Measurements from ENCODE around the gene PHYH. TPM values are rescaled to one million over a fixed set of nuclear protein-coding genes. Genes with fewer than 3 reads are reported as not detected.
"Not testable (repeated sequence)": the region's sequence is repeated elsewhere in the genome, so short reads cannot be mapped to it uniquely, and the experiment has no call there.

PHYH gene
- total RNA-seq, 1 donor from 2014 or later = 5.7 TPM

- ATAC-seq = no peak
Observed at GRCh38 chr10:13319166-13319565, 19.3 kb upstream of the PHYH start.

DNA sequence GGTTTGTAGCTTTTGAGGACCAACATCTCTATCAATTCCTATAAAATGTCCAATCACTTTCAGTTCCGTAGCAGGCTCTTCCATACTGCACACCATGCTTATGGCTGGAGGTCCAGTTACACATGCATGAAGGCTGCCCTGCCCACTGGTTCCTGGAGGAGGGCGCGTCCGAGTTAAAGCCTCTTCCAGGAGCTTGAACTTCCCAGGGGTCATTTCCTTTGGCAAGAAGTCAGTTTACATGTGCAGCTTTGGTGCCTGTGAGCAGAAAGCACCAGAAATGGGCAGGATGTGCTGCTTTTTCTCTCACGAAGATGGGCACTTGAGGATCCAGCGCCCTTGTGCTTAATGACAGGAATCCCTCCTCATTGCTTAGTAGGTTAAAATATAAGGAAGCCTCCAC is 17.6 kb upstream of the PHYH start:
- ATAC-seq = peak; percentile 23

DNA sequence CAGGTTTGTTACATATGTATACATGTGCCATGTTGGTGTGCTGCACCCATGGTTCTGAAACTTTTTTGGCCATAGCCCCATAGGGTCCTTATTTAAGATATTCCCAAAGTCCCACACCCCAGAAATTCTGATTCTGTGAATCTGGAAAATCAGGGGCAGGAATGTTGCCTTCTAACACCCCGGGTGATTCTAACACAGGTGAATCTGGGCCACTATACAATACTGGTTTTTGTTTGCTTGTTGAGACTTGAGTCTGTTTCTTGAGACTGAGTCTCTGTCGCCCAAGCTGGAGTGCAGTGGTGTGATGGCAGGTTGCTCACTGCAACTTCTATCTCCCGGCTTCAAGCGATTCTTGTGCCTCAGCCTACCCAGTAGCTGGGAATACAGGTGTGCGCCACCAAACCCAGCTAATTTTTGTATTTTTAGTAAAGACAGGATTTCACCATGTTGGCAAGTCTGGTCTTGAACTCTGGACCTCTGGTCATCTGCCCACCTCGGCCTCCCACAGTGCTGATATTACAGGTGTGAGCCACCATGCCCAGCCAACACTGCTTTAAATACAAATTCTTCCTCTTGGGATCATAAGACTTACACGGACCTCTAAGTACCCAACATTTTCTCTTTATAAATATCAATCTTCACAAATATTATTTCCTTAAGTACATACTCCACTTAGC is 16.9 kb upstream of the PHYH start:
- ATAC-seq = peak; percentile 54

DNA sequence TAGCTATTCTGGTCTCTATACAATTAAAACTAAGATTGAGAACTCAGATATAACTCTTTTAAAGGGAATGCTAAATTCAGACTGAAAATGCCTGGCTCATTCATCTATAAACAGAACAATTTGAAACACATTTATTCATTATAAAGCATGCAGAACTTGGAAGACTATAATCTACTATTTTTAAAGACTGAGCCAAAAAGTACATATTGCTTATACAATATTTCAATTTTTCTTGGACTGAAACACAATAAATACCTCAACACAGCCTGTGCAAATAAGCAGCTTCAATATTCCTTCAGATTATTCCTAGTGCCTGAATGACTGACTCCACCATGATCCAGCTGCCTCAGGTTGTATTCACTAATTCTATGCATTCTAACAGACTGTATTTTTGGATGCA is 15.5 kb upstream of the PHYH start:
- ATAC-seq = no peak

GRCh38 chr10:13311177-13311575 is 11.3 kb upstream of the PHYH start:
- no peak for ATAC-seq

- ATAC-seq = no peak
Observed at GRCh38 chr10:13310518-13311176, 10.8 kb upstream of the PHYH start.

DNA sequence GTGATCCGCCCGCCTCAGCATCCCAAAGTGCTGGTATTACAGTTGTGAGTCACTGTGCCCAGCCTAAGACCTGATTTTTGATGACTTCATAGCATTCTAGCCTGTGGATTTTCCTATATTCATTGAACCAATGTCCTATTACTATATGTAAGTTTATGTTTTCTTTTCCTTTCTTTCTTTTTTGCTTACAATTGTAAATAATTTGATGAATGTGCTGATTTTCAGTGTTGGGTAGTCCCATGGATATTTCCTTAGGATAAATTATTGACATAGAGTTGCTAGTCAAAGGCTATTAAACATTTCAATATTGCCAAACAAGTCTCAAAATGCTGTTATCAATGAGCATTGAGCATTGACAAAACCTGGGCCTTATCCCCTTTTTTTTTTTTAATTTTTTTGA is 9.9 kb upstream of the PHYH start:
- ATAC-seq = no peak

DNA sequence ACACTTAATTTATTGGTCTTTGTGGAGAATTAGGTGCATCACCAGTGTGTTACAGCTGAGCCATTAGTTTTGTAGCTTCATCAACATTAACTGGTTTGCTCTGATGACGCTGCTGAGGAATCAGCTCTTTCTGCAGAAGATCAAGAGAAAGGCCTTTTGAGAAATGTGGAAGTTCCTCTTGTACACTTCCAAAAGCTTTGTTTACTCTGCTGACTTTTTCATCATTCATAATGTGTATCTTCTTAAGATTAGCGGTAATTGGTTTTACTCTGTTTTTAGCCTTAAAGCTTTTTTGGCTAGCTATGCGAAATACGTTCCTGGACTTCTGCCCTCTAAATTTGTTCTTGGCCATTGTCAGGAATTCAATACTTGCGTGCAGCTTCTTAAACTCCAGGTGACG is 8.2 kb upstream of the PHYH start:
- no peak for ATAC-seq

- no peak for ATAC-seq
Observed at GRCh38 chr10:13306103-13306502, 6.2 kb upstream of the PHYH start.

DNA sequence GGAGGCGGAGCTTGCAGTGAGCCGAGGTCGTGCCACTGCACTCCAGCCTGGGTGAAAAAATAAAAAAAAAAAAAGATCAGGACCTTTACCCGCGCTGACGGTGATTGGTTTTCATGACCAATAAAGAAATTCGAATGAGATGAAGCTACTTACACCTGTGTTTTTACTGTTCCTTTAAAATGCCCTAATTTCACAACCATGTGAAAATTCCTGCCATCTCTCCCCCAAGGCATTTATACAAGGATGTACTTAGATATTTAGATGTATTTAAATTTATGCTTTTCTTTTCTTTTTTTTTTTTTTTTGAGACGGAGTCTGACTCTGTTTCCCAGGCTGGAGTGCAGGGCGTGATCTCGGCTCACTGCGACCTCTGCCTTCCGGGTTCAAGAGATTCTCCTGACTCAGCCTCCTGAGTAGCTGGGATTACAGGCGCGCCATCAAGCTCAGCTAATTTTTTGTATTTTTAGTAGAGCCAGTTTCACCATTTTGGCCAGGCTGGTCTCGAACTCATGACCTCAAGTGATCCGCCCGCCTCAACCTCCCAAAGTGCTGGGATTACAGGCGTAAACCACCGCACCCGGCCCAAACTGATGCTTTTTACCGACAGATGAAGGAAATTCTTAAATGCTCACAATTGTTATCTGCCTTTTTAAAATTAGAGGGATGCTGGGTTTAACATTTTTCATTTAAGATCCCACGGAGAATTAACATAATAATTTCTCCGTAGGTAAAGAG is 3.1 kb upstream of the PHYH start:
- ATAC-seq = no peak

DNA sequence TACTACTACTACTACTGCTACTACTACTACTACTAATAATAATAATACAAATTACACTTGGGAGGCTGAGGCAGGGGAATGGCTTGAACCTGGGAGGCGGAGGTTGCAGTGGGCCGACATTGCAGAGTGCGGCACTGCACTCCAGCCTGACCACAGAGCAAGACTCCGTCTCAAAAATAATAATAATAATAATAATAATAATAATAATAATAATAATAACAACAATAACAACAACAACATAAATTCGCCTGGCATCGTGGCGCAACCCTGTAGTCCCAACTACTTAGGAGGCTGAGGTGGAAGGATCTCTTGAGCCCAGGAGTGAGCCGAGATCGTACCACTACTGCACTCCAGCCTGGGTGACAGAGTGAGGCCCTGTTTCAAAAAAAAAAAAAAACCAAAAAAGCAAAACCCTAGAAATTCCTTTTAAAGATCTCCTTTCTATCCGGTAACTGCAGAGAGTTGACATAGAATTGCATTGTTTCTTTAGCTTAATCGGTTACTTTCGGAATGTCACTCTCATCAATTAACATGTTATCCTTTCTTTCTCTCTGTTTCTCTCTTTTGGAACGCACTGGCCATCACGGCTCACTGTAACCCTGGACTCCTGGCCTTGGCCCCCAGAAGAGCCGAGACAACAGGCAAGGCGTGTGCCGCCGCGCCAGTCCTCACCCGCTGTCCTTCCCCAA is 972 bp downstream of the PHYH start:
- ATAC-seq = no peak

GRCh38 chr10:13296476-13296875 is 3.4 kb downstream of the PHYH start:
- no peak for ATAC-seq

DNA sequence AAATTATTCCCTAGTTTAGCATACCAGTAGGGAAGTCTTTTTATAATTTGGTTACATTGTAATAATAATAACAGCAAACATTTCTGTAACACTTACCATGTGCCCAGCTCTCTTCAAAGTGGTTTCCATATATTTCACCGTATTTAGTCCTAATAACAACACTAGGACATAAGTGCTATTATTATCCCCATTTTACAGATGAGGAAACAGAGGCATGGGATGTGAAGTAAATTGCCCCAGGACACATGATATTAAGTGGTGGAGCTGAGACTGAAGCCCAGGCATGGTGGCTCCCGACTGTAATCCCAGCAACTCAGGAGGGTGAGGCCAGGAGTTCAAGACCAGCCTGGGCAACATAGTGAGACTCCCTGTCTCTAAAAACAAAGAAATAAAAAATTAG is 5.1 kb downstream of the PHYH start:
- ATAC-seq = no peak

- no peak for ATAC-seq
Observed at GRCh38 chr10:13291821-13292773, 7.8 kb downstream of the PHYH start.

DNA sequence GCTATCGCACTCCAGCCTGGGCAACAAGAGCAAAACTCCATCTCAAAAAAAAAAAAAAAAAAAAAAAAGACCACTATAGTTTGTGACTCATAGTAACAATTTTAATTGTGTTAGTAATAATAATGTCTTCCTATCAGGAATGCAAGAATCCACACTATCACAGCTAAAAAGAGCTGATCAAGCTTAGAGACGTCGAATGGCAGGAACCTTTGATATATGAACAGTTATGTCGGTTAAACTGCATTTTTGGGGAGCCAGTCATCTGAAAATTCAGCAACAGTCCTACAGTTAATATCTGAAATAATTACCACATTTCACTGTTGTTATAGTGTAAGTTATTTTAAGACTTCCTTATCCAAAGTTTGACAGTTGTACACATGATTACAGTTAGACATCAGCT is 8.8 kb downstream of the PHYH start:
- no peak for ATAC-seq

- ATAC-seq = no peak
Observed at GRCh38 chr10:13284050-13284449, 15.8 kb downstream of the PHYH start.

GRCh38 chr10:13282348-13282747 is 17.5 kb downstream of the PHYH start:
- not testable (repeated sequence) for ATAC-seq

DNA sequence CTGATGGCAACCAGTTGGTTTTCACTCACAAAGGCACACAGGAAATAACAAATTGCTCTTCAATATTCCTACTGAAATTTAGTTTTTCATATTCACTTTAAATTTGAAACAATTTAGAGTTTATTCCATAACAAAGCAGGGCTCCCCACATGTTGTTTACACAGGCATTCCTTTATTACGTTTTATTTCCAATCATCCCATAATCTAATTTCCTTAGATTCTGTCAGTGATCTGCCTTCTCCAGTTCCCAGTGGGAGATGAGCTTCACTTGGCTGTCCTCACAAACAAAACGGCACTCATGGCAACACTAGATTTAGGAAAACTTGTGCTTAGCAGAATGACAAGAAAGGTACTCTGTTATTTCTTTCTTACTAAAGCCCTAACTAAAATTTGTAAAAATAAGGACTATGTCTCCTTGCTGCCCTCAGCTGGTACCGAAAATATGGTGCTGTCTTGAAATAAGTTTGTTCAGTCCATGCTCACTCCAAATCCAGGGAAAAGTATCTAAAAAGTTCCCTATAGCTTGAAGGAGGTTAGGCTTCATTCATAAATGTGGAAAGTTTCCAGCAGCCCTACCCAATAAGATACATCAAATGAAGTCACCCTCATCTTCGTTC is 23.0 kb downstream of the PHYH start:
- no peak for ATAC-seq

GRCh38 chr10:13276146-13276545 is 23.7 kb downstream of the PHYH start:
- not testable (repeated sequence) for ATAC-seq

GRCh38 chr10:13272164-13272571 is 27.7 kb downstream of the PHYH start:
- no peak for ATAC-seq

DNA sequence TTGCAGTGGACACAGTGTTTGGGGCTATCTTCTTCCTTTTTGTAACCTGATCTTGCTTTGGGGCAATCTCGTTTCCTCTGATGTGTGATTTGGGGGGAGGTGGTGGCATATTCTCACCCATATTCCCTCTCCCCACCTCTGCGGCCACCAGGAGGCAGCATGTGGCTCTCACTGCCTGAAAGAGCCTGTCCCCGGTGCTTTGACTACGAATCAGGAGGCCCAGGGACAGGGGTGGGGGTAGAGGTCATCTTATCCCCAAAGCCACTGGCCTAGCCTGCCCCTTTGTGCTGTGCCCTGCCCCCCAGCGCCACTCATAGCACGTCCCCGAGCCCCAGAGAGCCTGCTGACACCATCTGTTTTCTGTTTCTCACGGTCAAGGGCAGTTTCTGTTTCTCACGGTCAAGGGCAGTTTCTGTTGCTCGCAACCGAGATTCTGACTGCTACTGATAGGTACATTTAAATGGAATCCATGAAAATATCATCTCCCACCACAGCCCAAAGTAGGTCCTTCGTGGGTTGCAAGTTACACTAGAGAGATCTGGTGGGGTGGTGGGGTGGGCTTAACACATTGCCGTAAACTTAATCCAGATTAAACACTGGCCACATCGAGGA is 28.2 kb downstream of the PHYH start:
- ATAC-seq = no peak

All from esophagus mucosa (tissue), 1 donor.